Osteoblast (primary cell): ENCODE measurements around the gene GCNA. TPM values are rescaled to one million over a fixed set of nuclear protein-coding genes. Genes with fewer than 3 reads are reported as not detected.
"Not testable (repeated sequence)": the region's sequence is repeated elsewhere in the genome, so short reads cannot be mapped to it uniquely, and the experiment has no call there.

Experiments
- DNase-seq: peaks from one replicate; pipeline ENCODE4 v3.0.0; 2011; ENCODE audit warnings: low spot score, mixed read lengths; ENCODE audit not compliant: insufficient read length; ENCODE audit errors: missing footprints
- H2AFZ ChIP-seq: 2 replicates; pipeline ENCODE4 v1.6.0; 2011; ENCODE audit warnings: mild to moderate bottlenecking, low read length
- H3K27ac ChIP-seq: 2 replicates; pipeline ENCODE4 v1.5.1; 2011; ENCODE audit warnings: mild to moderate bottlenecking, low read depth, low read length, moderate library complexity
- H3K27me3 ChIP-seq: 2 replicates; pipeline ENCODE4 v1.6.0; 2012; ENCODE audit warnings: mild to moderate bottlenecking, control low read depth, inconsistent platforms, low read length, moderate library complexity; ENCODE audit not compliant: insufficient read depth
- H3K36me3 ChIP-seq: 2 replicates; pipeline ENCODE4 v1.5.1; 2011; ENCODE audit warnings: mild to moderate bottlenecking, low read length, control low read depth, moderate library complexity; ENCODE audit not compliant: insufficient read depth
- H3K4me1 ChIP-seq: 2 replicates; pipeline ENCODE4 v1.5.1; 2011; ENCODE audit warnings: mild to moderate bottlenecking, low read length, control low read depth, moderate library complexity; ENCODE audit not compliant: insufficient read depth
- H3K4me2 ChIP-seq: 2 replicates; pipeline ENCODE4 v1.6.0; 2011; ENCODE audit warnings: mild to moderate bottlenecking, low read length; ENCODE audit not compliant: insufficient read depth
- H3K4me3 ChIP-seq: fragments of 200-600 bp; sonication (generic); 3 replicates; pipeline ENCODE4 v1.5.1; 2012; ENCODE audit warnings: mild to moderate bottlenecking, low read length, inconsistent platforms; ENCODE audit not compliant: insufficient read depth
- H3K79me2 ChIP-seq: 2 replicates; pipeline ENCODE4 v1.6.0; 2012; ENCODE audit warnings: mild to moderate bottlenecking, low read length, control low read depth, inconsistent platforms; ENCODE audit not compliant: insufficient read depth
- H3K9me3 ChIP-seq: 2 replicates; pipeline ENCODE4 v1.5.1; 2011; ENCODE audit warnings: low read depth, low read length, control low read depth
- H4K20me1 ChIP-seq: 2 replicates; pipeline ENCODE4 v1.6.0; 2012; ENCODE audit warnings: mild to moderate bottlenecking, low read length, control low read depth; ENCODE audit not compliant: insufficient read depth
- CTCF ChIP-seq: IDR thresholded peaks from 2 replicates; pipeline ENCODE4 v1.5.1; 2011; ENCODE audit warnings: mild to moderate bottlenecking, low read depth, low read length, moderate library complexity; ENCODE audit errors: extremely low read depth
- total RNA-seq: library from RNA; depleted of rRNA; stranded (reverse); fragments of >200 nt; gene quantifications from 2 replicates; pipeline ENCODE4 v1.2.3, GENCODE V29; 2012

GCNA gene
- total RNA-seq, 1 donor: 4.3 TPM

- Histone ChIP-seq H3K4me1 (peaks cover 13% of the 10 kb centered on the region), H3K4me3 (peak overlapping the region; percentile 7), H3K4me2 (peak overlapping the region; percentile 47), H3K9me3 (no peaks in the 10 kb centered on the region), H4K20me1 (peaks cover 4% of the 10 kb centered on the region), H3K27me3 (peaks cover 3% of the 10 kb centered on the region), H3K27ac (no peak overlapping the region), H3K36me3 (no peaks in the 10 kb centered on the region), H2AFZ (peak overlapping the region; percentile 6), H3K79me2 (no peaks in the 10 kb centered on the region)
- no peak for TF ChIP-seq CTCF
- peak; percentile 80 for DNase-seq
These were observed 59.6 kb downstream of the GCNA start for GRCh38 chrX:71637848-71638247.

- no peaks in the 10 kb centered on the region for H3K9me3 ChIP-seq
- peaks cover 2% of the 10 kb centered on the region for H3K27me3 ChIP-seq
- peak overlapping the region; percentile 6 for H2AFZ ChIP-seq
- DNase-seq: no peak
- H3K4me1 ChIP-seq: peaks cover 13% of the 10 kb centered on the region
- H3K79me2 ChIP-seq: no peaks in the 10 kb centered on the region
- no peak overlapping the region for H3K27ac ChIP-seq
- H3K36me3 ChIP-seq: no peaks in the 10 kb centered on the region
- H3K4me2 ChIP-seq: peak overlapping the region; percentile 47
- no peak overlapping the region for H3K4me3 ChIP-seq
- peaks cover 4% of the 10 kb centered on the region for H4K20me1 ChIP-seq
- no peak for TF ChIP-seq CTCF
These were observed 60.2 kb downstream of the GCNA start for GRCh38 chrX:71638409-71638808.

- no peak for TF ChIP-seq CTCF
- H3K4me1 ChIP-seq: peaks cover 13% of the 10 kb centered on the region
These were observed 61.8 kb downstream of the GCNA start for GRCh38 chrX:71640002-71640401.

GRCh38 chrX:71644406-71644805, 66.2 kb downstream of the GCNA start:
- H2AFZ ChIP-seq, H3K27me3 ChIP-seq, DNase-seq, H3K9me3 ChIP-seq, H3K4me3 ChIP-seq, H3K4me2 ChIP-seq, H3K27ac ChIP-seq, H3K36me3 ChIP-seq, H4K20me1 ChIP-seq, H3K79me2 ChIP-seq, H3K4me1 ChIP-seq: not testable (repeated sequence)

More at GRCh38 chrX:71640002-71640401, 61.8 kb downstream of the GCNA start:
- H3K4me2 ChIP-seq: no peak overlapping the region
- H3K27ac ChIP-seq: no peak overlapping the region
- H3K9me3 ChIP-seq: no peaks in the 10 kb centered on the region
- H4K20me1 ChIP-seq: peaks cover 4% of the 10 kb centered on the region
- DNase-seq: no peak
- no peaks in the 10 kb centered on the region for H3K79me2 ChIP-seq
- no peak overlapping the region for H2AFZ ChIP-seq
- H3K4me3 ChIP-seq: no peak overlapping the region
- no peaks in the 10 kb centered on the region for H3K36me3 ChIP-seq
- peaks cover 2% of the 10 kb centered on the region for H3K27me3 ChIP-seq
